ENCODE results near the gene ABCG1.

ABCG1 gene

DNA sequence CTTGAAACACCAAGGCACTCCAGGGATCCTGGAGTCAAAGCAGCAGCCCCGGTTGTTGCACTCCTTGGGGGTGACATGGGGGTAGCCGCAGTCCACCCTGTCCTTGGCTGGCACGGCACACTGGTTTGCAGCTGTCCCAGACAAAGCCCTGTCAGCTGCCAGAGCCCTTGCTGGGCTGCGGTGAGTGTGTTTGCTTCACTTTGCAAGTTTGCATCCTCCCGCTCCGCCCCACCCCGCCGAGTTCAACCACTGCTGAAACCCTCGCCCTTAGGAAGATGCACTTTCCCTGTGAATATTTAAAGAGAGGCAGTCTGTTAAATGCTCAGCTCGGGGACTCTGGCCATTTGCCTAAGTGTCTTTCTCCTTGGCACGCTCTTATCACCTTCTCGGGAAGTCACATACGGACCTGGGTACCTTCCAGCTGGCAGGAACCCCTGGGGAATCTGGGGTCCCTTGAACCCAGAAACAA is 94.6 kb downstream of the ABCG1 start:
- peak; percentile 46 for DNase-seq
- no peak overlapping the region for H3K4me2 ChIP-seq (ENCODE audit: low read depth, low read length)
- no peaks in the 10 kb centered on the region for H3K36me3 ChIP-seq (replicated peaks; ENCODE audit: insufficient read depth, low read length)
- H3F3A ChIP-seq (ENCODE audit: insufficient read depth, low read length) = no peaks in the 10 kb centered on the region
- peaks cover 98% of the 10 kb centered on the region for H3K27me3 ChIP-seq (replicated peaks; ENCODE audit: insufficient read depth, low read length)
- H2AFZ ChIP-seq (ENCODE audit: low read length) = no peak overlapping the region
- no peak overlapping the region for H3K4me3 ChIP-seq (ENCODE audit: low read length)
- no peaks in the 10 kb centered on the region for H3K9me2 ChIP-seq (replicated peaks; ENCODE audit: insufficient read depth, low read length)
- H3K4me1 ChIP-seq (ENCODE audit: low read length) = no peaks in the 10 kb centered on the region; the same call in 1 of the 2 replicates
- no peaks in the 10 kb centered on the region for H3K9me3 ChIP-seq (replicated peaks; ENCODE audit: insufficient read depth, low read length)
- no peaks in the 10 kb centered on the region for H4K20me1 ChIP-seq (ENCODE audit: insufficient read depth, low read length)
- H3K27ac ChIP-seq (ENCODE audit: low read length) = no peak overlapping the region
- no peak for TF ChIP-seq EZH2 (optimal IDR thresholded peaks at IDR 0.05; ENCODE audit: low read depth, low read length)
- no peak for TF ChIP-seq EZH2phosphoT487 (IDR thresholded peaks at IDR 0.05; ENCODE audit: low read length)
- TF ChIP-seq, protein P1, sequence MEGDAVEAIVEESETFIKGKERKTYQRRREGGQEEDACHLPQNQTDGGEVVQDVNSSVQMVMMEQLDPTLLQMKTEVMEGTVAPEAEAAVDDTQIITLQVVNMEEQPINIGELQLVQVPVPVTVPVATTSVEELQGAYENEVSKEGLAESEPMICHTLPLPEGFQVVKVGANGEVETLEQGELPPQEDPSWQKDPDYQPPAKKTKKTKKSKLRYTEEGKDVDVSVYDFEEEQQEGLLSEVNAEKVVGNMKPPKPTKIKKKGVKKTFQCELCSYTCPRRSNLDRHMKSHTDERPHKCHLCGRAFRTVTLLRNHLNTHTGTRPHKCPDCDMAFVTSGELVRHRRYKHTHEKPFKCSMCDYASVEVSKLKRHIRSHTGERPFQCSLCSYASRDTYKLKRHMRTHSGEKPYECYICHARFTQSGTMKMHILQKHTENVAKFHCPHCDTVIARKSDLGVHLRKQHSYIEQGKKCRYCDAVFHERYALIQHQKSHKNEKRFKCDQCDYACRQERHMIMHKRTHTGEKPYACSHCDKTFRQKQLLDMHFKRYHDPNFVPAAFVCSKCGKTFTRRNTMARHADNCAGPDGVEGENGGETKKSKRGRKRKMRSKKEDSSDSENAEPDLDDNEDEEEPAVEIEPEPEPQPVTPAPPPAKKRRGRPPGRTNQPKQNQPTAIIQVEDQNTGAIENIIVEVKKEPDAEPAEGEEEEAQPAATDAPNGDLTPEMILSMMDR (IDR thresholded peaks at IDR 0.05; ENCODE audit: low read length) = no peak
- H3K9ac ChIP-seq (ENCODE audit: low read length) = no peak overlapping the region
- H3K79me2 ChIP-seq (ENCODE audit: low read length) = no peaks in the 10 kb centered on the region

DNA sequence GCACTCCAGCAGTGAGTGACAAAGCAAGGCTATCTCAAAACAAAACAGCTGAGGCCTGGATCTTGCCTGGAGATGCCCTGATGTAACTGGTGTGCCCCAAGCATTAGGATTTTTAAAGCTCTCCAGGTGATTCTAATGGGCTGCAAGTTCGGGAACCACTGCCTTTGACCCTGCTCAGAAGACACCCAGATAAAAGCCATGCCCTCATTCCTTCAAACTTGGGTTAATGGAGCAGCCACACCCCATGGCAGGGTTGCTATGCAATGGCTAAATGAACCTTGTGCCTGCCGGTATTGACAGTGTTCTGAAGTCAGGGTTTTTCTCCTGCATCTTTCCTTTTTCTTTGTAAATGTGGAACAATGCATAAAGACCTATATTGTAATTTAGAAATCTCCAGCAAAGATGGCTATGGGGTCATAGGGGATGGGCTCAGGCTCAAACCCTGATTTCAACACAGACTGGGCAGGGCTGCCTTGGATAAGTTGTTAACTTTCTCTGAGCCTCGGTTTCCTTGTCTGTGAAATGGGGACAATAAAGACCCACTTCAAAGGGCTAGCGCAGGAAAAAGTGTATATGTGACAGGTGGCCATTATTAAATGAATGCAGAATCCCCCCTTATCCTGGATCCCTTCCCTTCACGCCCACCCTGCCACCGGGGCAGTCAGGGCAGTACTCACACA is 95.8 kb downstream of the ABCG1 start:
- no peaks in the 10 kb centered on the region for H3K9me3 ChIP-seq (replicated peaks; ENCODE audit: insufficient read depth, low read length)
- no peaks in the 10 kb centered on the region for H3K36me3 ChIP-seq (replicated peaks; ENCODE audit: insufficient read depth, low read length)
- no peak overlapping the region for H3K4me2 ChIP-seq (ENCODE audit: low read depth, low read length)
- TF ChIP-seq EZH2phosphoT487 (IDR thresholded peaks at IDR 0.05; ENCODE audit: low read length) (no peak), EZH2 (optimal IDR thresholded peaks at IDR 0.05; ENCODE audit: low read depth, low read length) (no peak)
- TF ChIP-seq, protein P1 (IDR thresholded peaks at IDR 0.05; ENCODE audit: low read length) = no peak
- H4K20me1 ChIP-seq (ENCODE audit: insufficient read depth, low read length) = no peaks in the 10 kb centered on the region
- H3K9me2 ChIP-seq (replicated peaks; ENCODE audit: insufficient read depth, low read length) = no peaks in the 10 kb centered on the region
- H3K79me2 ChIP-seq (ENCODE audit: low read length) = no peaks in the 10 kb centered on the region
- no peak overlapping the region for H3K9ac ChIP-seq (ENCODE audit: low read length)
- no peaks in the 10 kb centered on the region for H3F3A ChIP-seq (ENCODE audit: insufficient read depth, low read length)
- no peak for DNase-seq
- no peak overlapping the region for H3K4me3 ChIP-seq (ENCODE audit: low read length)
- H2AFZ ChIP-seq (ENCODE audit: low read length) = no peak overlapping the region
- H3K27me3 ChIP-seq (replicated peaks; ENCODE audit: insufficient read depth, low read length) = peaks cover 99% of the 10 kb centered on the region
- no peak overlapping the region for H3K27ac ChIP-seq (ENCODE audit: low read length)
- H3K4me1 ChIP-seq (ENCODE audit: low read length) = no peaks in the 10 kb centered on the region

DNA sequence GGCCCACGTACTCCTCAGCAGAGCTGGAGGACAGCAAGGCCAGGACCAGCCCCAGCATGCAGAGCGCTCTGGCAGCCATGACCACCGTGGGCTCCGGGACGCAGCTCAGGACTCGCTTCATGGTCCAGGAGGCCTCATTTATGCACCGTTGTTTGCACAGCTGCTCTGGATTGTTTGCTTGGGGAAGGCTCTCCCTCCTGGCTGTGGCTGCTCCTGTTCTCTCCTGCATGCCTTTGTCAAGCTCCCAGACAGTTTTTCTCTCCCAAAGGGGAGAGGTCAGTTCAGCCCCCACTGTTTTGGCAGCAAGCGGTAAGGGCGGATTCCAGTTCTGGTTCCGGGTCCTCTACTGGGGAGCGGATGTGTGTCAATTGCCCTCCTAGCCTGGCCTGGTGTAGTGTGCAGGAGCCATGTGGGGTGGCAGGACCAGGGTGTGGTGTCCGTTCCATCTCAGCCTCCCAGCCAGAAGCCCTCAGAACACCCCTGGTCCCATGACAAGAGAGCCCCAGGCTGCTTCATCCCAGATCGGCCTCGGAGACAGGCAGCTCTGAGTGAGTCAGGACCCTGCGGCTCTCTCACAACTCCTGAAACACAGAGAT is 96.5 kb downstream of the ABCG1 start, which contains the start of gene TFF3:
TSS of gene TFF3 (minus strand) at position 114 of the 596 bp plus-strand sequence. CDS start at position 79, 35 bp downstream.
- H2AFZ ChIP-seq (ENCODE audit: low read length) = no peak within 1 kb of the TSS
- DNase-seq = no peak
- H4K20me1 ChIP-seq (ENCODE audit: insufficient read depth, low read length) = no peaks in the 10 kb centered on the region
- no peak within 1 kb of the TSS for H3K27ac ChIP-seq (ENCODE audit: low read length)
- no peak within 1 kb of the TSS for H3K4me3 ChIP-seq (ENCODE audit: low read length)
- no peaks in the 10 kb centered on the region for H3K9me2 ChIP-seq (replicated peaks; ENCODE audit: insufficient read depth, low read length)
- H3K27me3 ChIP-seq (replicated peaks; ENCODE audit: insufficient read depth, low read length) = peaks cover 99% of the 10 kb centered on the region
- H3K9me3 ChIP-seq (replicated peaks; ENCODE audit: insufficient read depth, low read length) = no peaks in the 10 kb centered on the region
- TF ChIP-seq, protein P1 (IDR thresholded peaks at IDR 0.05; ENCODE audit: low read length) = no peak
- TF ChIP-seq EZH2phosphoT487 (IDR thresholded peaks at IDR 0.05; ENCODE audit: low read length) (no peak), EZH2 (optimal IDR thresholded peaks at IDR 0.05; ENCODE audit: low read depth, low read length) (no peak)
- no peaks in the 10 kb centered on the region for H3K79me2 ChIP-seq (ENCODE audit: low read length)
- no peaks in the 10 kb centered on the region for H3K36me3 ChIP-seq (replicated peaks; ENCODE audit: insufficient read depth, low read length)
- no peak within 1 kb of the TSS for H3K4me2 ChIP-seq (ENCODE audit: low read depth, low read length)
- H3F3A ChIP-seq (ENCODE audit: insufficient read depth, low read length) = no peaks in the 10 kb centered on the region
- no peaks in the 10 kb centered on the region for H3K4me1 ChIP-seq (ENCODE audit: low read length)
- H3K9ac ChIP-seq (ENCODE audit: low read length) = no peak within 1 kb of the TSS
